HepG2 (cell line): ENCODE results near the gene GAS2L1. TPM values are rescaled to one million over a fixed set of nuclear protein-coding genes. Genes with fewer than 3 reads are reported as not detected.

Experiments used
- ATAC-seq: fragments of 200-7000 bp; cut with Tn5 transposase; 3 replicates; pipeline ENCODE4 v1.9.1; 2020; ENCODE audit warnings: mild to moderate bottlenecking, moderate library complexity
- BruUV-seq: library from RNA; stranded (reverse); fragments of 400-500 nt; replicated peaks from 2 replicates; lab custom pipeline; 2021; lab: Mats Ljungman, UMichigan
- CTCF ChIA-PET: fragments of 300-600 bp; formaldehyde crosslinking; extraction: SDS; loops from one replicate; lab custom pipeline; 2021; ENCODE audit warnings: low total read pairs, inconsistent platforms, low intra/inter-chr PET ratio; lab: Yijun Ruan, JAX
- POLR2A ChIA-PET: fragments of 350-600 bp; sonication (Branson Sonifier 250); formaldehyde crosslinking; loops from one replicate; lab custom pipeline; 2020; ENCODE audit warnings: antibody characterized with exemption, inconsistent platforms; lab: Yijun Ruan, JAX
- DNase-seq: peaks from one replicate; pipeline ENCODE4 v3.0.0-alpha.2; 2015; ENCODE audit warnings: low spot score
- FAIRE-seq: peaks from 3 replicates; lab custom pipeline; 2011; peaks lifted over from hg19 to GRCh38; lab: Jason Lieb, UNC
- H2AFZ ChIP-seq: one replicate; pipeline ENCODE4 v1.6.1; 2011; ENCODE audit warnings: low read length, inconsistent platforms
- H3K27ac ChIP-seq: fragments of 300-600 bp; 3 replicates; pipeline ENCODE4 v1.8.0; 2011; ENCODE audit warnings: mixed run types, mild to moderate bottlenecking, mixed read lengths, low read length, inconsistent platforms; ENCODE audit not compliant: insufficient read depth; ENCODE audit errors: extremely low read length
- H3K27me3 ChIP-seq, 2 experiments: fragments of 200-600 bp in 1 of 2; 2 replicates in 1 of 2; 3 replicates in 1 of 2; pipeline versions ENCODE4 v1.6.0 to v1.8.0; 2011; ENCODE audit warnings: low read length in 2 of 2, mild to moderate bottlenecking in 2 of 2, moderate library complexity in 2 of 2, inconsistent platforms in 1 of 2; ENCODE audit not compliant: insufficient read depth in 2 of 2, control insufficient read depth in 1 of 2
- H3K36me3 ChIP-seq, 2 experiments: fragments of 200-600 bp in 1 of 2; replicated peaks in 1 of 2; 2 replicates in 1 of 2; 3 replicates in 1 of 2; pipeline versions ENCODE4 v1.5.1 to v1.8.0; 2011; ENCODE audit warnings: low read length in 2 of 2, inconsistent platforms in 1 of 2; ENCODE audit not compliant: insufficient read depth in 2 of 2, control insufficient read depth in 1 of 2
- H3K4me1 ChIP-seq: 2 replicates; pipeline ENCODE4 v1.5.1; 2012; ENCODE audit warnings: low read length, inconsistent platforms; ENCODE audit not compliant: insufficient read depth
- H3K4me2 ChIP-seq: 2 replicates; pipeline ENCODE4 v1.6.0; 2011; ENCODE audit warnings: low read depth, low read length, inconsistent platforms
- H3K4me3 ChIP-seq, 3 experiments: fragments of 200-600 bp in 1 of 3; sonication (generic), shearing (Covaris generic) in 1 of 3; replicated peaks in 1 of 3; 2 replicates each; pipeline ENCODE4 v1.5.1; 2011 to 2016; ENCODE audit warnings: low read length in 3 of 3, inconsistent platforms in 2 of 3, low read depth in 2 of 3, mild to moderate bottlenecking in 2 of 3, control low read depth in 1 of 3, mixed read lengths in 1 of 3; ENCODE audit not compliant: insufficient read depth in 1 of 3
- H3K79me2 ChIP-seq: one replicate; pipeline ENCODE4 v1.6.1; 2011; ENCODE audit warnings: low read length, inconsistent platforms; ENCODE audit not compliant: insufficient read depth
- H3K9ac ChIP-seq: 2 replicates; pipeline ENCODE4 v1.6.0; 2011; ENCODE audit warnings: mild to moderate bottlenecking, low read depth, low read length, inconsistent platforms; ENCODE audit not compliant: insufficient read depth
- H3K9me3 ChIP-seq: 2 replicates; pipeline ENCODE4 v1.5.1; 2012; ENCODE audit warnings: mild to moderate bottlenecking, low read length
- H4K20me1 ChIP-seq: 2 replicates; pipeline ENCODE4 v1.6.0; 2011; ENCODE audit warnings: inconsistent platforms, mild to moderate bottlenecking, low read length, moderate library complexity; ENCODE audit not compliant: insufficient read depth
- CHCHD3 ChIP-seq: sonication (generic); formaldehyde crosslinking; IDR thresholded peaks from 2 replicates; pipeline ENCODE4 v1.8.0; 2022; ENCODE audit warnings: mild to moderate bottlenecking, missing genetic modification reagents, moderate library complexity
- CSRNP2 ChIP-seq: sonication (generic); formaldehyde crosslinking; conservative IDR thresholded peaks from 2 replicates; pipeline ENCODE4 v1.8.0; 2022; ENCODE audit warnings: low read depth, missing genetic modification reagents
- FOXA1 ChIP-seq, 2 experiments: fragments of 450-650 bp in 1 of 2; sonication (generic) in 1 of 2; formaldehyde crosslinking in 1 of 2; IDR thresholded peaks; 2 replicates each; pipeline versions ENCODE4 v1.4.0 to v1.6.1; 2016 to 2020; ENCODE audit warnings: missing genetic modification reagents in 1 of 2
- IKZF4 ChIP-seq: sonication (generic); formaldehyde crosslinking; IDR thresholded peaks from 2 replicates; pipeline ENCODE4 v1.5.1; 2020; ENCODE audit warnings: borderline replicate concordance, mild to moderate bottlenecking, low read depth, missing genetic modification reagents; ENCODE audit errors: not compliant biosample characterization
- PBX2 ChIP-seq: IDR thresholded peaks from 2 replicates; pipeline ENCODE4 v1.6.1; 2016; ENCODE audit warnings: control low read depth
- REST ChIP-seq, 2 experiments: IDR thresholded peaks; 2 replicates each; pipeline ENCODE4 v1.6.1; 2011 to 2012; ENCODE audit warnings: low read length in 2 of 2, borderline replicate concordance in 1 of 2, low read depth in 1 of 2, mild to moderate bottlenecking in 1 of 2, moderate library complexity in 1 of 2
- ZBTB3 ChIP-seq: sonication (generic); formaldehyde crosslinking; IDR thresholded peaks from 2 replicates; pipeline ENCODE4 v1.4.0; 2020; ENCODE audit warnings: low read depth, mild to moderate bottlenecking, moderate library complexity, missing genetic modification reagents, borderline replicate concordance
- ZC3H13 ChIP-seq: sonication (generic); formaldehyde crosslinking; IDR thresholded peaks from 2 replicates; pipeline ENCODE4 v1.8.1; 2023; ENCODE audit warnings: mild to moderate bottlenecking, missing genetic modification reagents, moderate library complexity
- ZNF724P ChIP-seq: sonication (generic); formaldehyde crosslinking; IDR thresholded peaks from 2 replicates; pipeline ENCODE4 v1.8.0; 2022; ENCODE audit warnings: missing genetic modification reagents, borderline replicate concordance
- WGBS: methylation state at CpG from one replicate; pipeline ENCODE4 v1.1.6; 2017; ENCODE audit warnings: low lambda C conversion rate; 5-methylcytosine and 5-hydroxymethylcytosine counted together
- in situ Hi-C: cut with HindIII; loops from 2 replicates; pipeline ENCODE4 v1.10.0; 2017; ENCODE audit warnings: low pct_unique_long_range_greater_than_20kb; ENCODE audit not compliant: extremely low pct_ligation_motif_present
- intact Hi-C: fragments of 100-400 bp; cut with micrococcal nuclease; formaldehyde crosslinking; loops from one replicate; pipeline ENCODE4 v1.10.0; 2022; ENCODE audit not compliant: unreplicated experiment
- polyA plus RNA-seq, 8 experiments: library from polyadenylated mRNA; depleted of rRNA in 3 of 8; stranded (reverse) in 7 of 8; unstranded in 1 of 8; fragments of >200 nt; fragmentation: Illumina TruSeq in 4 of 8; extraction: Trizol in 4 of 8; gene quantifications; 2 replicates each; pipeline versions ENCODE4 v1.2.1 to v1.2.3, GENCODE V29; 2011 to 2016; ENCODE audit warnings: low read depth in 4 of 8, missing spikeins in 1 of 8, mixed read lengths in 1 of 8; ENCODE audit not compliant: insufficient read depth in 1 of 8
- total RNA-seq, 5 experiments: library from RNA; depleted of rRNA; stranded (reverse); fragments of >200 nt; fragmentation: Illumina TruSeq; extraction: Trizol; gene quantifications; 2 replicates each; pipeline ENCODE4 v1.2.3, GENCODE V29; 2016; ENCODE audit warnings: low read depth in 1 of 5
- TF ChIP-seq, protein P1 (sequence below): sonication (generic); formaldehyde crosslinking; IDR thresholded peaks from 2 replicates; pipeline ENCODE4 v1.8.0; 2022; ENCODE audit warnings: low read depth, missing genetic modification reagents

The GAS2L1 gene
- total and polyA plus RNA-seq, 2 of the 13 experiments (the other 11 are each of a cell fraction or from before 2014, with no cell fraction given): 1.8 to 3.3 TPM

GRCh38 chr22:29267858-29268510 is 38.5 kb upstream of the GAS2L1 start, which contains the start of the genes EWSR1 and RHBDD3 (continued):
- TF ChIP-seq ZBTB3 (CRISPR knock-in tag) (0 out of 2 replicates have a peak, but pooled peaks have one; percentile 89), CHCHD3 (CRISPR knock-in tag) (no peak), REST (IDR thresholded peaks at IDR 0.05; ENCODE audit: borderline replicate concordance in 1 of 2, low read depth in 1 of 2, low read length in 2 of 2) (peak in 1 of 2 experiments; percentile 18; a peak in 1 of 4 replicates), ZNF724P (CRISPR knock-in tag) (peak; percentile 63; the same call in 1 of the 2 replicates)

DNA sequence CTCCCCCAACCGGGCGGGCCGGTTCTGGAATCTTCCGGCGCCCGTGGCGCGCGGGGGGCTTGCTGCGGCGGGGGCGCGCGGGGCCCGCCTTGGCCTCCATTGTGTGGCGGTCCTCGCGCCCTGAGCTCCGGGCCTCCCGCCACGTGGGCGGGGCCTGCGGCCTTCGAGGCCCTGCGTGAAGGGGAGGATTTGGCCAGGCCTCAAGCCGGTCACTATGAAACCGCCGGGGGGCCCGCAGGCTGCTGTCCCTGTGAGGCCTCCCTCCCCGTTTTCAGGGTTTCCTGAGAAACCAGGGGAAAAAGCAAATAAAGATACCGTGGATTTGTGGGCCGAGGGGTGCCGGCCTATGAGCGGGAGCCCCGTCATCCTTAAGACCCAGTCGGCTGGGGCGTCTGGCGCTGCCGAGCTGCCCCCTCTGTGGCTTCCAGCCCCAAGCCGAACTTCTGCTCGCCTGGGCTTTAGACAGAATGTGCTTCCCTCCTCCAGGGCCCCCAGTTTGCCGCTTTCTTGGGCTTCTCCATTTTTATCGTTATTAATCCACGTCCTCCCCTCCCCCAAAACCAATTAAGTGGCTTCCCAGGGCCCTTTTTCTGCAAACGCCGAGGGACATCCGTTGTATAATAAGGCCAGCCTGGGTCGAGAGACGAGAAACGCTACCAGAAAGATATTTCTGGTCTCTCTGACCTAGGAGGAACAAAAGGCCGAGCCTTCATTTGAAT is 37.8 kb upstream of the GAS2L1 start:
- Histone ChIP-seq H3K27ac (peak overlapping the region; percentile 98), H3K27me3 (no peaks in the 10 kb centered on the region; a peak in 1 of 5 replicates), H3K9ac (peak overlapping the region; percentile 100), H3K4me3 (peak overlapping the region; percentile 75 to 96 (median 93)), H4K20me1 (peaks cover 43% of the 10 kb centered on the region), H3K4me1 (peaks cover 56% of the 10 kb centered on the region), H3K9me3 (no peaks in the 10 kb centered on the region), H3K4me2 (peak overlapping the region; percentile 90), H3K36me3 (peaks cover 7 to 40% of the 10 kb centered on the region in 2 experiments), H3K79me2 (peaks cover 77% of the 10 kb centered on the region), H2AFZ (no peak overlapping the region)
- POLR2A ChIA-PET: interaction anchor here (0.5 to 1.2 kb wide), 2 partner anchors 8 to 14 kb away, joined by 3 to 4 read pairs; no protein-coding TSS in a partner anchor
- CTCF ChIA-PET: no interaction called here
- intact Hi-C loops (no loop called here), in situ Hi-C loops (no loop called here)
- DNase-seq (peak; percentile 41), ATAC-seq (peak; percentile 23), FAIRE-seq (no peak)
- BruUV-seq: no TSS peak
- WGBS: under 1% methylated on average over 11 of the region's 51 CpGs
- peak; percentile 61; the same call in 1 of the 2 replicates for TF ChIP-seq ZC3H13 (CRISPR knock-in tag)
- TF ChIP-seq PBX2 (CRISPR knock-in tag): no peak
- peak; percentile 81 for TF ChIP-seq IKZF4 (CRISPR knock-in tag)
- TF ChIP-seq, protein P1, sequence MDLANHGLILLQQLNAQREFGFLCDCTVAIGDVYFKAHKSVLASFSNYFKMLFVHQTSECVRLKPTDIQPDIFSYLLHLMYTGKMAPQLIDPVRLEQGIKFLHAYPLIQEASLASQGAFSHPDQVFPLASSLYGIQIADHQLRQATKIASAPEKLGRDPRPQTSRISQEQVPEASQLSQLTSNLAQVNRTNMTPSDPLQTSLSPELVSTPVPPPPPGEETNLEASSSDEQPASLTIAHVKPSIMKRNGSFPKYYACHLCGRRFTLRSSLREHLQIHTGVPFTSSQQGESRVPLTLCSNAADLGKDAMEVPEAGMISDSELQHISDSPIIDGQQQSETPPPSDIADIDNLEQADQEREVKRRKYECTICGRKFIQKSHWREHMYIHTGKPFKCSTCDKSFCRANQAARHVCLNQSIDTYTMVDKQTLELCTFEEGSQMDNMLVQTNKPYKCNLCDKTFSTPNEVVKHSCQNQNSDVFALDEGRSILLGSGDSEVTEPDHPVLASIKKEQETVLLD (CRISPR knock-in tag): peak; percentile 72
- 0 out of 2 replicates have a peak, but pooled peaks have one; percentile 78 for TF ChIP-seq CSRNP2 (CRISPR knock-in tag)
- no peak for TF ChIP-seq FOXA1 (IDR thresholded peaks at IDR 0.05)
- no peak for TF ChIP-seq FOXA1 (CRISPR knock-in tag; IDR thresholded peaks at IDR 0.05)
